ENCODE results near the gene SUPT3H.
A peak's percentile ranks its signal among the peaks of the same experiment; 100 is the strongest.
"Not testable (repeated sequence)": the region's sequence is repeated elsewhere in the genome, so short reads cannot be mapped to it uniquely, and the experiment has no call there.

The SUPT3H gene

DNA sequence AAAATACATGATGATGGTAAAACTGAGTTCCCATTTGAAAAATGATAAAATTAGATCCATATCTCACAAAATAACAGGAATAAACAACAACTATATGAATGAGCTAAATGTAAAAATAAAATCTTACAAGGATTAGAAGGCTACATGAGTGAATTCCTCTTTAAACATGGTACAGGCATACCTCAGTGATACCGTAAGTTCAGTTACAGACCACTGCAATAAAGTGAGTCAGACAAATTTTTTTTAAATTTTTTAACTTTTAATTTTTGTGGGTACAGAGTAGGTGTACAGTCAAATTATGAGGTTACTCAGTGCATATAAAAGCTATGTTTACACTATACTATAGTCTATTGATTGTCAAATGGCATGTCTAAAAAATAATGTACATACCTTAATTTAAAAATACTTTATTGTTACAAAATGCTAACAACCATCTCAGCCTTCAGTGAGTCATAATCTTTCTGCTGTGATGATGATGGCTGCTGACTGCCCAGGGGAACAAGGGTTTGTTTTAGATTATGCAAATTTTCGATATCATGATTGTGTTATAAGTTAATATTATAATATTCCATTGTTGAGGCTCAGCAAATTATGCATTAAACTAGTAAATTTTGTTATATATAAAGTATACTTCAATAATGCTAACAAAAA, 272.4 kb downstream of the SUPT3H start:
- DNase-seq = no peak

DNA sequence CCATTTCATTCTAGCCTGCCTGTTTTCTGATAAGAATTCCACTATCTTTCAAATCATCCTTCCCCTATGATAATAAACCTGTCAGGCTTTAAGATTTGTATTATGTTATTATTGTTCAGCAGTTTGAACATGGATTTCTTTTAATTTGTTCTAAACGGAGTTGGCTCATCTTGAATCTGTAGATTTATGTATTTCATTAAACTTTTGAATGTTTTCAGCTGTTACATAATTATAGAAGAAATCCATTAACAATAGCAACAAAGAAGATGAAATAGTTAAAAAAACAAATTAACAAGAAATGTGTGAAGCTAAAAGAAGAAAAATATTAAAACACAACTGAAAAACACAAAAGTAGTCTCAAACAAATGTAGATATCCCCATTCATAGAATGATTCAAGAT, 273.3 kb downstream of the SUPT3H start:
- no peak for DNase-seq

DNA sequence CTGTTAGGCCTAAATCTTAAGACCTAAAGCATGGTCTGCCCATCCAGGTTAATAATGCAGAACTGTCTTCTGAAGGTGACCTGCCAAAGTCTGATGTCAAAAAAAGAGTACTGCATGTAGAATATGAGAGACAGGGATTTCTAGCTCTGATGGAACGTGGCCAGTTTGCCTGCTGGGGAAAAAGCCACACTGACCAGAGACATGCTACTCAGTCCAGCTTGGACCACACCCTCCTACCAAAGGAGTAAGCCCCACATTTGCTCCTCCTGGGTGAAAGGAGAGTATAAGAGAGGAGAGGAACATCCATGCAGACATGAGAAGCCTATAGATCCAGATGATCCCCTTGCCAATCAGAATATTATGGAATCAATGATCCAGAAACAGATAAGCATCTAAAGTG, 279.5 kb downstream of the SUPT3H start:
- no peak for DNase-seq

DNA sequence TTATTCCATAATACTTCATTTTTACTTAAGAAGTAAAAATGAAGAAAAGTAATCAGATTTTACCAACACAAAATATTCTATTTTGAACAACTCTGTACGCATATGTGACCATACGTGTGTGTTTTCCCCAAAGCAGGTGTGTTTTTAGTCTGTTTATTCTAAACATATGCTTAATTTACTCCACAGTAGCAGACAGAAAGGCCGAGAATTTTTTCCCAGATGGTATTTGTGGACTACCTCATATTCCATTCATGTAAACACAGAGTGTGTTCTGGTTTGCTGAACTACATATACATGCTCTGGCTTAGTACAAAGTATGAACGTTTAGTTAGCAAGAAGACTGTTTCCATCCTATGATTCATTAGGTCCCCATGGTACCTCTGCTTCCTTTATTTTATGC, 282.9 kb downstream of the SUPT3H start:
- DNase-seq = no peak

DNA sequence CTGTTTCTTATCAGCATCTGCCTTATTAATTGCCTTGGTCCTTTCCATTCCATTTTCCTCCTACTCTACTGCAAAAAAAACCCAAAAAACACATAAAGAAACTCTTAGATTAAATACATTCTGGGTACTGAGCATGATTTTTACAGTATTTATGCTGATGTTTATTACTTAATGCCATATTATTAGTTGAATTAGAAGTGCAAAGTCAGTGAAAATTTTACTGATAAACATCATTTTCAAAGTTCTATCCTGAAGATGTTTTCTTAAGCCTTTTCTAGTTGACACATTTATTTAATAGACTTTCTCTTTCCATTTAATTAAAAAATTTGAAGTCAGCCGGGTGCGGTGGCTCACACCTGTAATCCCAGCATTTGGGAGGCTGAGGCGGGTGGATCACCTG, 285.6 kb downstream of the SUPT3H start:
- no peak for DNase-seq

DNA sequence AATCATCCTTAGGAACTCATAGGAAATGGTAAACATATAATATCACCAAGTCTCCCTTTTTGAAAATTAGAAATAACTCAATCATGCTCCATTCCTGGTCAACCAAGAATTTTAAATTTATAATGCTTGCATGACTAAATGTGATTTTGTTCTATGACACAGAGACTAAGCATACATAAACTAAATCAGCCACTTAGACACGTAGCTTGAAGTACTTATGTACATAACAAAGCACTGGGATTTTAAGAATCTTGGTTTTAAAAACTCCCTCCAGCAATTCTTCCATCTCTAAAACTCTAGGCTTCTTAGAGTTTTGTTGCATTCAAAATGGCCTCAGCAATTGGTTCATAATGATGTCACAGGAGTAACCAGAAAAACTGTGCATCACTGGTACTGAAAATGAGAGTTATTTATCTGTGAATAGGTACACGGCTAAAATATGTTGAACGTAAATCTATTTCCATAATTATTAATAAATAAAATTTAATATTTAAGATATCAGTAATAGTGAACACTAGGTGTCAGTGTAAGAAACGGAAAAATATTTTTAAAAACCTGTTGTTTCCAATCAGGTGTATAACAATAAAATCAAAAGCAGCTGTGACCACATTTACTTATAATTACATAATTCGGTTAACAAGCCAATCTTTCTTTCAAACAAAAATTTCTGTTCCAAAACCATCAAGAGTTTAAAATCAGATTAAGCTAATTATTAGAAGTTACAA, 291.2 kb downstream of the SUPT3H start:
- no peak for DNase-seq

DNA sequence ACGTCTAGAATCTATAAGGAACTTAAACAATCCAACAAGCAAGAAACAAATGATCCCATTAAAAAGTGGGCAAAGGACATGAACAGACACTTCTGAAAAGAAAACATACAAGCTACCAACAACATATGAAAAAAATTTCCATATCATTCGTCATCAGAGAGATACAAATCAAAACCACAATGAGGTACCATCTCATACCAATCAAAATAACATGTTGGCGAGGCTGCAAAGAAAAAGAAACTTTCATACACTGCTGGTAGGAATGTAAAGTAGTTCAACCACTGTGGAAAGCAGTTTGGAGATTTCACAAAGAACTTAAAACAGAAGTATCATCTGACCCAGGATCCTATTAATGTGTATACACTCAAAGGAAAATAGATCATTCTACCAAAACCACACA, 293.5 kb downstream of the SUPT3H start:
- no peak for DNase-seq

DNA sequence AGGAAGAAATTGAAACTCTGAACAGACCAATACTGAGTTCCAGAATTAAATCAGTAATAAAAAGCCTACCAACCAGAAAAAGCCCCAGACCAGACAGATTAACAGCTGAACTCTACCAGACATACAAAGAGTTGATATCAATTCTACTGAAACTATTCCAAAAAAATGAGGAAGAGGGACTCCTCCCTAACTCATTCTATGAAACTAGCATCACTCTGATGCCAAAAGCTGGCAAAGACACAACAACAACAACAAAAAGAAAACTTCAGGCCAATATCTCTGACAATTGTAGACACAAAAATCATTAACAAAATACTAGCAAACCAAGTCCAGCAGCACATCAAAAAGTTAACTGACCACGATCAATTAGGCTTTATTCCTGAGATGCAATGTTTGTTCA, 295.6 kb downstream of the SUPT3H start:
- DNase-seq = no peak

DNA sequence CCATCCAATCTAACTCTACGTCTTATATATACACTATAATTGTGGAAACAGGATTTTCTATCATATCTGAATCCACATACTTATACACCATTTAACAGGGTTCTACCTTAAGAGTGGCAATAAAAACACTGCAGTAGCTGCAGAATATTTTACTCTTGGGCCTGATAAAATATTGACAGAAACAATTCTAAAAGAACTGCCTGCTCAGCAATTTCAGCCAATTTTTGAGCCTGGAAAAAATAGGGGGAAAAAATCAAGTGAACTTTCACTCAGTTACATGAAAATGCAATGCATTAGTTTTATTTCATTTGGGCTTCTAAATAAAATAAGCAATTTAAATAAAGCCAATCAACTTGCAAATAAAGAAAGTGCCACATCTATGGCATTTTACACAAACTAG, 296.1 kb downstream of the SUPT3H start:
- no peak for DNase-seq

DNA sequence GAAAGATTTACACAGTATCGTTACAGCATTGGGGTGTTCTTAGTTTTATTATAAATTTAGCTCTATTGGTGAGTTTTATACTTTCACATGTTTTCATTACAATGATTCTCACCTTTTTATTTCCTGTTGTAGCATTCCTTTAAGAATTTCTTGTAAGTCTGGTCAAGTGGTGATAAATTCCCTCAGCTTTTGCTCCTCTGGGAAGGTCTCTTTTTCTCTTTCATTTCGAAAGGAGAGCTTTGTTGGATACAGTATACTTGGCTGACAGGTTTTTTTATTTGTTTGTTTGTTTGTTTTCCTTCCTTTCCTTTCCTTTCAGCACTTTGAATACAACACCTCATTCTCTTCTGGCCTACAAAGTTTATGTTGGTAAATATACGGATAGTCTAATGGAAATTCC, 299.3 kb downstream of the SUPT3H start:
- no peak for DNase-seq

DNA sequence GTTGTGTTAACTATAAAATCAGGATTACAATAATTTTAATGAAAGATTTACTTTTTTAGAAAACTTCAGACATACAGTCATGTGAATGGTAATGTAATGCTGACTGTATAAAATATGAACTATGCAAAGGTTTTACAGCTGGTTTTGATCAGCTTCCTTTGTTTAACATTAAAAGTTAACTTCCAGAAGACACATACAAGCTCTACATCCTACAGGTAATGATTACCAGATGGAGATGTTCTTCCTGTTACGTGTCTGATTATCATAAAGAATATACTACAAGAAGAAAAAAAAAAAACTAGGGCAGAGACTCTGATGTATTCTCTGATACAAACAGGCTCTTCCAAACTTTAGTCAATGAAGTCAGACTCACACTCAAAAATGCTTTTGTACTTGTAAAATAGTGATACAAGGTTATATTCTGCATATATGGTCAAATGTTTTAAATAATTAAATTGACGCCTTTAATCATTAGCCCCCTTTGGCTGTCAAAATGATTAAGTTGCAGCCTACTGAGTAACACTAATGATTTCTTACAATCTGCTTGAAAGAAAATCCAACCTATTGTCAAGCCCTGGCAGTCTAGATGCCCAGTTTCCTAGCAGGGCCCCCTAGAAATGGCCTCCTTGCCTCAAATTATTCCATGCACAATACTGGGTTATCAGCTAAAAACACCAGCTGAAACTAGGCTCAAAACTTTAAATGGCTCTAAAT, 301.4 kb downstream of the SUPT3H start:
- no peak for DNase-seq

DNA sequence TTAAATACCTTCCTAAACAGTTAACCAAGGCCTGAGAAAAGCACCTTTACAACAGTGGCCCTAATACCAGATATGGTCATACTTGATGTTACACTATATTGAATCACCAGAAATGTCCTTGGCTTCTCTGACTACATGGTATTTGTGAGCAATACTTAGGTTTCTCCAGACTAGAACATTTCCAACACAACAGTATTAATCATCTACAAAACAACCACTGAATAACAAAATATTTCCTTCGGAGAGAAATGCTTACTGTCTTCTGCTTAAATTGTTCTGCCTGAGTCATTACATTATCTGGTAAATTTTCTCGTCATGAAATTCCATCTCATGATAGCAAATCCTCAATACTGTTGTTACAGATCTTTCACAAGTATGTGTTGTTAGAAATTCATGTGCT, 302.5 kb downstream of the SUPT3H start:
- DNase-seq = no peak

DNA sequence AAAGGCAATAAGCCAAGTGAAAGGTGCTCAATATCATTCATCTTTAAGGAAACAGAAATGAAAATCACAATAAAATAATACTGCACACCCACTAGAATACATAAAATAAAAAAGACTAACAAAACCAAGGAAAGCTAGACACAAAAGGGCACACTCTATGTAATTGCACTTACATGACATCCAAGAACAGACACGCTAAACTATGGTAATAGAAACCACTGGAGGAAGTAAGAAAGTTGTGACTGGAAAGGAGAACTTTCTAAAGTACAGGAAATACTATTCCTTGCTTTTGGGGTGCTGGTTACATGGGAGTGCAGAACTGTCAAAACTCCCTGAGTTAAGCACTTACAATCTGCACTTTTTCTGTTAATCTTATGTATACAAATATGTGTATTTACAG, 303.3 kb downstream of the SUPT3H start:
- DNase-seq = no peak

DNA sequence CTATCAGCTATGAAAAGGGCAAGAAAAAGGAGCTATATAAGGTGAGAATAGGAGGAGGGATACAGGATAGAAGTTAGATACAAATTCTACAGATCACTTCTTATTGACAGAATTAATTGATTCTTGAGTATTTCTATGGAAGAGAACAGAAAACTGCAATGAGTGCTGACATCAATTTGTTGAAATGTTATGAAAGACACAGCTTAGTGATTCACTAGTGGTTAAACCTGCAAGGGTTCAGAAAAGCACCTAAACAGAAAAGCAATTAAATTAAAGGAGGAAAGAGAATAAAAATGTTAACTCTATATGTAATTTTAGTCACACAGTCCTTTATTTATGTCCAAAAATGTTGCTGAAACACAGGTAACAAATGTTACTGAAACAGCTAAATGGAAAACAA, 304.0 kb downstream of the SUPT3H start:
- no peak for DNase-seq

DNA sequence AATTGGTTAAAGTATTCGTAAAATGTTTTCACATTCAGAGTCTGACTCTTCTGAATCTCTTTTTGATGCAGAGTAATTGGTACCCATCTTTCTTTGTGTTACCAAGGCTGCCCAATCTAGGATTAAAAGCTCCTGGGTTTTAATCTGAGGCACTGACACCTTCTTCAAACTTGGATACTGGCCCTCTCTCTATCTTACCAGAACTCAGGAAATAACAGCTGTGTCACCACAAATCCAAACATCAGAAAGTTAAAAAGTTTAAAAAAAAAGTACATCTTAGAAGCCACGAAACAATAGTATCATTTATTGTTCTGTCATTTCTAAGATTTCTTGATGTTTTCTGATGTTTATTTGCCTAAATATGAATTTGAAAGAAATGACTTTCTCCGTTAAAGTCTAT, 305.1 kb downstream of the SUPT3H start:
- no peak for DNase-seq

DNA sequence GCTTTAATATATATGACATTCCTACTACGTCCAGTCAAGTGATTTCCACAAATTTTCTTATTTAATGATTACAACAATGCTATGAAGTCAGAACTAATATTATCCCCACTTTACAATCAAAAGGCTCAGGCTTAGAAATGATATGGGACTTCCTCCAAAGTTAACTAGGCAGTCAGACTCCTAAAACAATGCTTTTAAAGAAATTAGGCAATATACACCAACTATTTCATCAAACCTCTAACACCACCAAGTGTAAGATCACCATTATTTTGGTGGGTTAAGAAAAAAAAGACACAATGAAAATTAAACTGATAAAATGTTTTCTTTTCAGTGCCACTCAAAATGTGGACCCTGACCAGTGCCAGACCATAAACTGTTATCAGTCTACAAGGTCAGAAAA, 305.7 kb downstream of the SUPT3H start:
- no peak for DNase-seq

DNA sequence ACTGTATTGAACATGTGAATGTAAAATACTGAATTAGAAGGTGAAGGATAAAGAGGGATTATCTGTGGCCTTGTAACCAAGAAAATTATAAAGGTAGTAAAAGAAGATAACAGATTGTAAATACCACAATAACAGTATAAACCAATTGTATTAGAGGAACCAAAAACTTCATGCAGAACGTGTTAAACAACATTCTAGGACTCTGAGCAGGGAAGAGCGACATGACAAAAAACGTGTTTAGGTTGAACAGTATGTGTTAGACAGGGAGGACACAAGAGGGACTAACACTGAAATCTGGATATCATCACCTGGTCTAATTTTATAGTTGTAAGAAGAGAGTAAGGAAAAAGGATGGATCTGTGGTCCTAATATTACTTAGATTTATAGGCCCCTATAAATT, 308.6 kb downstream of the SUPT3H start:
- no peak for DNase-seq

DNA sequence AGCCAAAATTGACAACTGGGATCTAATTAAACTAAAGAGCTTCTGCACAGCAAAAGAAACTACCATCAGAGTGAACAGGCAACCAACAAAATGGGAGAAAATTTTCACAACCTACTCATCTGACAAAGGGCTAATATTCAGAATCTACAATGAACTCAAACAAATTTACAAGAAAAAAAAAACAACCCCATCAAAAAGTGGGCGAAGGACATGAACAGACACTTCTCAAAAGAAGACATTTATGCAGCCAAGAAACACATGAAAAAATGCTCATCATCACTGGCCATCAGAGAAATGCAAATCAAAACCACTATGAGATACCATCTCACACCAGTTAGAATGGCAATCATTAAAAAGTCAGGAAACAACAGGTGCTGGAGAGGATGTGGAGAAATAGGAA, 310.3 kb downstream of the SUPT3H start:
- not testable (repeated sequence) for DNase-seq

DNA sequence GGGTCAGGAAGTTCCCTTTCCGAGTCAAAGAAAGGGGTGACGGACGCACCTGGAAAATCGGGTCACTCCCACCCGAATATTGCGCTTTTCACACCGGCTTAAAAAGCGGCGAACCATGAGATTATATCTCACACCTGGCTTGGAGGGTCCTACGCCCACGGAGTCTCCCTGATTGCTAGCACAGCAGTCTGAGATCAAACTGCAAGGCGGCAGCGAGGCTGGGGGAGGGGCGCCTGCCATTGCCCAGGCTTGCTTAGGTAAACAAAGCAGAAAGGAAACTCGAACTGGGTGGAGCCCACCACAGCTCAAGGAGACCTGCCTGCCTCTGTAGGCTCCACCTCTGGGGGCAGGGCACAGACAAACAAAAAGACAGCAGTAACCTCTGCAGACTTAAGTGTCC, 315.1 kb downstream of the SUPT3H start:
- not testable (repeated sequence) for DNase-seq

DNA sequence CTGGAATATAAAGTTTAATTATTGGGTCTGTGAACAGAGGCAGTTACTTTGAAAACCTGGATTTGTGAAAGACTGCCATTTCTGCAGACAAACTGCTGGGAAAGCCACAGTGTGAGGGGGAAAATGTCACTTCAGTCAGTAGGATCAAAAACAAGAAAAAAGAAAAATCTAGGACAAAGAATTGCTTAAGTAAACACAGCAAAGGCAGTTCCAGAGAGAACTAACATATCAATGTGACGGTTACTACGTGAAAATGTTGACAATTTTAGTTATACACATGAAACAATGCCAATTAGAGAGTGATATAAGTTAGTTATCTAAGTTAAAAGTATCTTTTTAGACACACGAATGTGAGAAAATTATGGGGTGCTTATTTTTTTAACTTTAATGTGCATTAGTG, 320.0 kb downstream of the SUPT3H start:
- no peak for DNase-seq

DNA sequence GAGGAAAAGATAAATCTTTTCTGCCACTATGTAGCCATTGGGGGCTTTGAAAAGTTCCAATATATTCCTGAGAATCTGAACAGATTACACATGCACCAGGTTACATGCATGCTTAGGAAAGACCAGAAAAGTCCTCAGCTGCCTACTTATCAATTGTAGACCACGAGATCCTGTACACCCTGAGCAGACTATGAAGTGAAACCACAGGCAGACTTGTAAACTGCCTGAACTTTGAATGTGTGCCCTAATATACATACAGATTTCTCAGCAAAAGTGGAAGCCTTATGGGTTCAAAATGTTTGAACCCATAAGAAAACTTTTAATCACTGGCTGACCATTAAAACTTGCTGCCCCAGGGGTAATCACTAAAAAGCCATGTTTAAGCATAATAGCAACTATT, 323.1 kb downstream of the SUPT3H start:
- DNase-seq = no peak

DNA sequence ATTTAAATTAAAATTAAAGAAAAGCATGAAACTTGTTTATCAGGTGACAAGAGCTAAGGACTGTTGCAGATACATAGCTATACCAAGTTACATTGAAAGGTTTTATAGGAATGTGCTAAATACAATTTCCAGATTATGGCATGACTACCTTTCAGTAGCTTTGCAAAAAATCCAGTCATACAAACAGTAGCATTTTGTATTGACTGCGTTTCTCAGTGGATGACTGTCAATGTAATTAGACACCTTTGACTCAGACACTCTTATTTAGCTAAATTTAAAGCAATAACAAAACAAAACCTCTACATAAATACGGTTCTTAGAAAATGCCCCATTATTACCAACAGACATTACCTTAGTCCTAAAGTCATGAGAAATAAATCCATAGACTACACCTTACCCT, 325.4 kb downstream of the SUPT3H start:
- no peak for DNase-seq

DNA sequence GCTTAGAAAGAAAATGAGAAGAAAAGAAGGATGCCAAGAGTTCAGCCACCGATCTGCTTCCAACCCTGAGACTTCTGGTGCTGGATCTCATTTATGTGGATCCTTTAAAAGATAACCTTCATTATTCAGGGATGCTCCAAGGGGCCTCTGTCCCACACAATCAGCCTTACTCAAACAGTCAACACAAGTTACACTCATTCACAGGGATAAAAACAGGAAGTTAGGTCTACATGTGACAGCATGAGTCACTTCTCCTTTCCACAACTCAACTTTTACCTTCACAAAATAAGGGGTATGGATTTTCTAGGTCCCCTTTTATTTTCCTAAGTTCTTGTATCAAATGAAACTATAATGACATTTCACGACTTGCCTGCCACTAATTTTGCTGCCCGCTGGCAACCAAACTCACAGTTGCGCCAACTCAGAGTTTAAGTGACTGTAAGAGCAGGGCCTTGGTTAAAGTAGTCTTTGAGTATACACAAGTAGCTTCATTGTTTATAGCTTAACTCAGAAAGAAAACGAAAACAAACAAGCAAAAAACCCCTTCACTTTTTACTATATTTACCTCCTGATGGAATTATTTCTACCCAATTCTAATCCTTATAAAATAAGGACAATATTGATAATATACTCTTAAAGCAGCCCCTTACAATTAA, 328.4 kb downstream of the SUPT3H start:
- DNase-seq = peak; percentile 50

DNA sequence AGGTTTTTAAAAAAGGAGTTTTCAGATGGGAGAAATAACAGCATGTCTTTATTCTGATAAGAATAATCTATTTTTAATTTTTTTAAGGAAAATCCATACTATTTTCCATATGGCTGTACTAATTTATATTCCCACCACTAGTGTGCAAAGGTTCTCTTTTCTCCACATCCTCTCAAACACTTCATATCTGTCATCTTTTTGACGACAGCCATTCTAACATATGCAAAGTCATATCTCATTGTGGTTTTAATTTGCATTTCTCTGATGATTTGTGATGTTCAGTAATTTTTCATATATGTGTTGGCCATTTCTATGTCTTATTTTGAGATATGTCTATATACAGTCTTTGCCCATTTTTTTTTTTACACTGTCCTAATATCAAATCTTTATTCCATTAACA, 330.2 kb downstream of the SUPT3H start:
- DNase-seq = no peak
